Measurements from ENCODE around the gene KIF2C.

Gene KIF2C

DNA sequence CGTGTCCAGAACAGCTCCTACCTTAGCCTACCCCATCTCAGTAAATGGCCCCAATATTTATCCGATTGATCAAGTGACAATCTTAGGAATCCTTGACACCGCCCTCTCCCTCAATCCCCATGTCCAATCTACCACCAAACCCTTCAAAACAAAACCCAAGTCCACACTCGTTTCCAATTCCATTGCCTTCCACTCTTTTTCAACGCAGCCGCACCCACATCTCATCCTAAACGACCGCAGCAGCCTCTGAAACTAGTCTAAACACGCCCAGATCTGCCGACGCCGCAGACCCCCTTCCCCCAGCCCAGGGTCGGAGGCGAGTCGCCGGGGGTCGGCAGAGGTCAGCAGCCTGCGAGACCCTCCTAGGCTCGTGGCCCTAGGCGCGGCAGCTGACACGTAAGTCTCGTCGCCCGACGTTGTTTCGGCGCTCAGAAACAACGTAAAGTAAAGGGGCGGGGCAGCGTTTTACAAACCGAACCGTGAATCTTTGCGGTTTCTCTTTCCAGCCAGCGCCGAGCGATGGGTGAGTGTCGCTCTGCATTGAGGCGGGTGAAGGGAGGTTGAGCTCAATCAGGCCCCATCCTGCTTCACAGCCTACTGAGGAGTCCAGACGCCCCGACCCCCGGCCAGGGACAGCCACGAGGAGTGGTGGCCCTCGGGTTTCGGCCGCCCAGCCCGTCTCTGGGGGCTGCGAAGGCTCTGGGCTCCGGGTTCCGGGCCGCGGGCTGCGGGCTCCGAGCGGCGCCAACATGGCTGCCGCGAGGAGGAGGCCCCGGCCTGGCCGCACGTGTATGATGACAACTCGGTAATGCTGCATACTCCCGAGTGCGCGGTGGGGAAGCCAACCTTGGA lies 35.7 kb downstream of the KIF2C start, which contains the start of gene RPS8:
Gene RPS8 (plus strand): TSS at position 463 of the 852 bp plus-strand sequence. CDS start 57 bp downstream, at position 520.
- Histone ChIP-seq H3K4me3 (ENCODE audit: low read length in 2 of 2) (peak within 1 kb of the TSS; percentile 82 to 97), H3K9me3 (ENCODE audit: control insufficient read depth in 2 of 2, low read length in 2 of 2) (no peaks in the 10 kb centered on the region), H3K27me3 (ENCODE audit: control insufficient read depth in 2 of 2, insufficient read depth in 2 of 2, low read length in 2 of 2) (no peaks in the 10 kb centered on the region), H3K36me3 (ENCODE audit: control insufficient read depth in 2 of 2, insufficient read depth in 2 of 2, low read length in 2 of 2) (peaks cover 16 to 29% of the 10 kb centered on the region in 2 donors), H3K27ac (ENCODE audit: low read depth in 2 of 2, low read length in 2 of 2) (peak within 1 kb of the TSS; percentile 97), H3K9ac (ENCODE audit: low read depth in 1 of 2, low read length in 2 of 2) (peak within 1 kb of the TSS; percentile 83 to 98), H3K4me1 (ENCODE audit: control insufficient read depth in 2 of 2, insufficient read depth in 2 of 2, low read length in 2 of 2) (peaks cover 13 to 16% of the 10 kb centered on the region in 2 donors)

DNA sequence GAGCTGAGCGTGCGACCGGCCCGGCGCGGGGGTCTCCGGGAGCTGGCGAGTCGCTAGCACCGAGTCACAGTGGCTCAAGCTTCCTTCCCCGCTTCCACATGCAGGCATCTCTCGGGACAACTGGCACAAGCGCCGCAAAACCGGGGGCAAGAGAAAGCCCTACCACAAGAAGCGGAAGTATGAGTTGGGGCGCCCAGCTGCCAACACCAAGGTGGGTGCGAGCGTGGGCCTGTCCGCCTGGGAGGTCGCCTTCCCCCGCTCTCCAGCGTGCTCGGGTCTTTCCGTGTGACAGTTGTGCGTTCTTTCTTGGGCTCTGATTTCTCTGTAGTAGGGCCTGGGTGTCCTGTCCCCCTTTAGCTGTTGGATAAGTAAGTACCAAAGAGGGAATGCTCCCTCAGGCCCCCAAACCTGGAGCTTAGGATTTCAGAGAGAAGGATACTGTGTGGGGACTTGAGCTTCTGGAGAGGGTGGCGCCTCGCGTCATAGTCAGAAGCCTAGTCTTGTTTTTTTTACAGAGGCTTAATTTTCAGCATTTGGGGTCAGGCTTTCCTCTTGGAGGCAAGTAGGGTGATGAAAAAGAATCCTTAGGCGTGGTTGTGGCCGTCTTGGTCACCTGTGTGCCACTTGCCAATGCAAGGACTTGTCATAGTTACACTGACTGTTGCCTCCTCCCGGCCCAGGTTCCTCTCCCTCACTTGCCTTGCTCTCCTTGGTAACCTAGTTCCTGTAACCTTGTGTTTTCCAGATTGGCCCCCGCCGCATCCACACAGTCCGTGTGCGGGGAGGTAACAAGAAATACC lies 36.5 kb downstream of the KIF2C start:
- peaks cover 13 to 16% of the 10 kb centered on the region in 2 donors for H3K4me1 ChIP-seq (ENCODE audit: control insufficient read depth in 2 of 2, insufficient read depth in 2 of 2, low read length in 2 of 2)
- H3K36me3 ChIP-seq (ENCODE audit: control insufficient read depth in 2 of 2, insufficient read depth in 2 of 2, low read length in 2 of 2), result peaks cover 23 to 36% of the 10 kb centered on the region in 2 donors
- no peaks in the 10 kb centered on the region for H3K9me3 ChIP-seq (ENCODE audit: control insufficient read depth in 2 of 2, low read length in 2 of 2)
- H3K27ac ChIP-seq (ENCODE audit: low read depth in 2 of 2, low read length in 2 of 2), result peak overlapping the region; percentile 97
- H3K9ac ChIP-seq (ENCODE audit: low read depth in 1 of 2, low read length in 2 of 2), result peak overlapping the region; percentile 83 to 98
- peak overlapping the region; percentile 82 to 97 for H3K4me3 ChIP-seq (ENCODE audit: low read length in 2 of 2)
- no peaks in the 10 kb centered on the region for H3K27me3 ChIP-seq (ENCODE audit: control insufficient read depth in 2 of 2, insufficient read depth in 2 of 2, low read length in 2 of 2)

DNA sequence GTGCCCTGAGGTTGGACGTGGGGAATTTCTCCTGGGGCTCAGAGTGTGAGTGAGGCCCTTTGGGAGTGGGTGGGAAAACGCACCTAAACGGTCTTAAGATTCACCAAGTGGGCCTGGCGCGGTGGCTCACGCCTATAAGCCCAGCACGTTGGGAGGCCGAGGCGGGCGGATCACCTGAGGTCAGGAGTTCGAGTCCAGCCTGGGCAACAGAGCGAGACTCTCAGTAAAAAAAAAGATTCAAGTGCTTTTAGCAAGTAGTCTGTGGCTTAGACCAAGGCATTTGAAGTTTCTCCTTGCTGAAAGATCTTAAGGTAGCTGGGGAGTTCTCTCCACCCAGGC lies 37.1 kb downstream of the KIF2C start:
- Histone ChIP-seq H3K4me3 (ENCODE audit: low read length in 2 of 2) (peak overlapping the region; percentile 82 to 97), H3K4me1 (ENCODE audit: control insufficient read depth in 2 of 2, insufficient read depth in 2 of 2, low read length in 2 of 2) (peaks cover 13 to 16% of the 10 kb centered on the region in 2 donors), H3K27ac (ENCODE audit: low read depth in 2 of 2, low read length in 2 of 2) (peak overlapping the region; percentile 97), H3K36me3 (ENCODE audit: control insufficient read depth in 2 of 2, insufficient read depth in 2 of 2, low read length in 2 of 2) (peaks cover 27 to 39% of the 10 kb centered on the region in 2 donors), H3K9me3 (ENCODE audit: control insufficient read depth in 2 of 2, low read length in 2 of 2) (no peaks in the 10 kb centered on the region), H3K9ac (ENCODE audit: low read depth in 1 of 2, low read length in 2 of 2) (peak overlapping the region; percentile 83 to 98), H3K27me3 (ENCODE audit: control insufficient read depth in 2 of 2, insufficient read depth in 2 of 2, low read length in 2 of 2) (no peaks in the 10 kb centered on the region)

DNA sequence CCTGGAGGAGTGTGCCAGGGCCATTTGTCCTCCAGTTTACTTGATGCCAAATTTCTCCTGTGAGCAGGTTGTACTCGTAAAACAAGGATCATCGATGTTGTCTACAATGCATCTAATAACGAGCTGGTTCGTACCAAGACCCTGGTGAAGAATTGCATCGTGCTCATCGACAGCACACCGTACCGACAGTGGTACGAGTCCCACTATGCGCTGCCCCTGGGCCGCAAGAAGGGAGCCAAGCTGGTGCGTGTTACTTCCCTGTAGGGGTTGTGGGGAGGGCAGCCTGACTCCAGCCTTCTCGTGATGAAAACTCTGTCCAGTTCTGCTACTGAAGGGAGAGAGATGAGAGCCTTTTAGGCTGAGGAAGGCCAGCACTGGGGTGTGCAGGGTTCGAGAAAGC lies 37.9 kb downstream of the KIF2C start:
- Histone ChIP-seq H3K36me3 (ENCODE audit: control insufficient read depth in 2 of 2, insufficient read depth in 2 of 2, low read length in 2 of 2) (peaks cover 27 to 39% of the 10 kb centered on the region in 2 donors), H3K27me3 (ENCODE audit: control insufficient read depth in 2 of 2, insufficient read depth in 2 of 2, low read length in 2 of 2) (no peaks in the 10 kb centered on the region), H3K27ac (ENCODE audit: low read depth in 2 of 2, low read length in 2 of 2) (no peak overlapping the region), H3K4me3 (ENCODE audit: low read length in 2 of 2) (peak overlapping the region in 1 of 2 donors; percentile 82), H3K9ac (ENCODE audit: low read depth in 1 of 2, low read length in 2 of 2) (peak overlapping the region in 1 of 2 donors; percentile 34), H3K4me1 (ENCODE audit: control insufficient read depth in 2 of 2, insufficient read depth in 2 of 2, low read length in 2 of 2) (peaks cover 13 to 16% of the 10 kb centered on the region in 2 donors), H3K9me3 (ENCODE audit: control insufficient read depth in 2 of 2, low read length in 2 of 2) (no peaks in the 10 kb centered on the region)

DNA sequence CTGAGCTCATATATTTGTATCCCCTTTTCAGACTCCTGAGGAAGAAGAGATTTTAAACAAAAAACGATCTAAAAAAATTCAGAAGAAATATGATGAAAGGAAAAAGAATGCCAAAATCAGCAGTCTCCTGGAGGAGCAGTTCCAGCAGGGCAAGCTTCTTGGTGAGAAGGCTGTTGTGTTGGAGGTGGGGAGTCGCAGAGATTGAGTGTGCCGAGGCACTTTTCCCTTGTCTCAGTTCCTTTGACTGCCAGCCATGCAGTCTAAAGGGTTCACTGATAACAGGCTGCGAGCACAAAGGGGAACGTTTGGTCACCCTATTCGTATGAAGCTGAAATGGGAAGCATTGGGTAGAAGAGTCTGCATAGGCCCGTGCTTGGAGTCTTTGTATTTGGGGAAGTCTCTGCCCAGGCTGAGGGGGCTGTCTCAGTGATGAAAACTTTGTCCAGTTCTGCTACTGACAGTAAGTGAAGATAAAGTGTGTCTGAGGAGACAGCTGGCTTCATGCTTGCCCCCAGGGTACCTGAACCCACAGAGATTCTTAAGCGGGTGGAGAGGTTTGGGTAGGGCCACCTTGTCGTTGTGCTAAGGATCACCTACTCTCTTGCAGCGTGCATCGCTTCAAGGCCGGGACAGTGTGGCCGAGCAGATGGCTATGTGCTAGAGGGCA lies 38.5 kb downstream of the KIF2C start:
- H3K4me1 ChIP-seq (ENCODE audit: control insufficient read depth in 2 of 2, insufficient read depth in 2 of 2, low read length in 2 of 2), result peaks cover 13 to 16% of the 10 kb centered on the region in 2 donors
- no peak overlapping the region for H3K9ac ChIP-seq (ENCODE audit: low read depth in 1 of 2, low read length in 2 of 2)
- H3K4me3 ChIP-seq (ENCODE audit: low read length in 2 of 2), result no peak overlapping the region
- H3K27ac ChIP-seq (ENCODE audit: low read depth in 2 of 2, low read length in 2 of 2), result no peak overlapping the region
- peaks cover 27 to 39% of the 10 kb centered on the region in 2 donors for H3K36me3 ChIP-seq (ENCODE audit: control insufficient read depth in 2 of 2, insufficient read depth in 2 of 2, low read length in 2 of 2)
- no peaks in the 10 kb centered on the region for H3K9me3 ChIP-seq (ENCODE audit: control insufficient read depth in 2 of 2, low read length in 2 of 2)
- H3K27me3 ChIP-seq (ENCODE audit: control insufficient read depth in 2 of 2, insufficient read depth in 2 of 2, low read length in 2 of 2), result no peaks in the 10 kb centered on the region

DNA sequence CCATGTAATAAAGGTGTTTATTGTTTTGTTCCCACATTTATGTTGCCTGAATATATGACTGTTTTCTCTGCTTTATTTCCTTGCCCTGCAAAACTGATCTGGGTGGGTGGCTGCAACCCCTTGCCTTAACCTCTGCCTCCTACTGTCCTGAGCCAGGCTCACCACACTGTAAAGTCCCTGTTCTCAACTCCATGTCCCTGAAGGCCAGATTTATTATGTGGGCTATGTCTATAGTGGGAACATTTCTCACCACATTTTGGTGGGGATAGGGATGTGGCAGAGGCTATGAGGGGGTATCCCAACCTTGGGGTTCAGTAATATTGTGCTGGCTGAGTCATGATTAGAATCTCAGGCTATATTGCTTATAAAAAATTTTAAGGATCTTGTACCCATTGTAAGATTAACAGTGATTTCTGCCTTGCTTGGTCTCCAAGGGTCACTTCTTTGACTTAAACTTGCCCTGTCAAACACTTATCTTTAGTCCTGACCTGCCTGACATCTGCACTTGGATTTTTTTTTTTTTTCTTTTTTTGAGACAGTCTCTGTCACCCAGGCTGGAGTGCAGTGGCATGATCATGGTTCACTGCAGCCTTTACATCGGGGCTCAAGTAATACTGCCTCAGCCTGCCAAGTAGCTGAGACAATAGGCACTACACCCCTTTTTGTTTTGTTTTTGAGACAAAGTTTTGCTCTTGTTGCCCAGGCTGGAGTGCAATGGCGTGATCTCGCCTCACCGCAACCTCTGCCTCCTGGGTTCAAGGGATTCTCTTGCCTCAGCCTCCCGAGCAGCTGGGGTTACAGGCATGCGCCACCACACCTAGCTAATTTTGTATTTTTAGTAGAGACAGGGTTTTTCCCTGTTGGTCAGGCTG lies 39.3 kb downstream of the KIF2C start:
- no peak overlapping the region for H3K27ac ChIP-seq (ENCODE audit: low read depth in 2 of 2, low read length in 2 of 2)
- no peak overlapping the region for H3K9ac ChIP-seq (ENCODE audit: low read depth in 1 of 2, low read length in 2 of 2)
- H3K4me1 ChIP-seq (ENCODE audit: control insufficient read depth in 2 of 2, insufficient read depth in 2 of 2, low read length in 2 of 2), result peaks cover 16 to 17% of the 10 kb centered on the region in 2 donors
- H3K9me3 ChIP-seq (ENCODE audit: control insufficient read depth in 2 of 2, low read length in 2 of 2), result no peaks in the 10 kb centered on the region
- H3K36me3 ChIP-seq (ENCODE audit: control insufficient read depth in 2 of 2, insufficient read depth in 2 of 2, low read length in 2 of 2), result peaks cover 27 to 39% of the 10 kb centered on the region in 2 donors
- H3K4me3 ChIP-seq (ENCODE audit: low read length in 2 of 2), result no peak overlapping the region
- no peaks in the 10 kb centered on the region for H3K27me3 ChIP-seq (ENCODE audit: control insufficient read depth in 2 of 2, insufficient read depth in 2 of 2, low read length in 2 of 2)

DNA sequence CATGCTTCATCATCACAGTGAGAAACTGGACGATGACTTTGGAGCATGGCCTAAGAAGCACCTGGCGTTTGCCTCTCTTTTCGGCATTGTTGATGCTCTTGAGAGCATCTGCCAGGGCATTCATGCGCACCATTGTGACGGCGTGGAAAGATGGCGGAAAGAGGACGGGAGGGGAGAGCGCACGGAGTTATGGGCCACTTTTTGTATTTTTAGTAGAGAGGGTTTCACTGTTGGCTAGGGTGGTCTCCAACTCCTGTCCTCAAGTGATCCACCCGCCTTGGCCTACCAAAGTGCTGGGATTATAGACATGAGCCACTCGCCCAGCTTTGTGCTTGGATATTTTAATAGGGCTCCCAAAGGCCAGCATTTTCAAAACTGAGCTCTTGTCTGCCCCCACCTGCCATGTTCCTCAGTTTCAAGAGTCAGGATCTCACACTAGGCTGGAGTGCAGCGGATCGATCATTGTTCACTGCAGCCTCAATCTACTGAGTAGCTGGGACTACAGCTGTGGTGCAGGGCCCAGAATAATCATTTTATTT lies 41.0 kb downstream of the KIF2C start:
- Histone ChIP-seq H3K4me3 (ENCODE audit: low read length in 2 of 2) (no peak overlapping the region), H3K27me3 (ENCODE audit: control insufficient read depth in 2 of 2, insufficient read depth in 2 of 2, low read length in 2 of 2) (no peaks in the 10 kb centered on the region), H3K4me1 (ENCODE audit: control insufficient read depth in 2 of 2, insufficient read depth in 2 of 2, low read length in 2 of 2) (peaks cover 17 to 26% of the 10 kb centered on the region in 2 donors), H3K9me3 (ENCODE audit: control insufficient read depth in 2 of 2, low read length in 2 of 2) (no peaks in the 10 kb centered on the region), H3K27ac (ENCODE audit: low read depth in 2 of 2, low read length in 2 of 2) (no peak overlapping the region), H3K9ac (ENCODE audit: low read depth in 1 of 2, low read length in 2 of 2) (no peak overlapping the region), H3K36me3 (ENCODE audit: control insufficient read depth in 2 of 2, insufficient read depth in 2 of 2, low read length in 2 of 2) (peaks cover 27 to 39% of the 10 kb centered on the region in 2 donors)

DNA sequence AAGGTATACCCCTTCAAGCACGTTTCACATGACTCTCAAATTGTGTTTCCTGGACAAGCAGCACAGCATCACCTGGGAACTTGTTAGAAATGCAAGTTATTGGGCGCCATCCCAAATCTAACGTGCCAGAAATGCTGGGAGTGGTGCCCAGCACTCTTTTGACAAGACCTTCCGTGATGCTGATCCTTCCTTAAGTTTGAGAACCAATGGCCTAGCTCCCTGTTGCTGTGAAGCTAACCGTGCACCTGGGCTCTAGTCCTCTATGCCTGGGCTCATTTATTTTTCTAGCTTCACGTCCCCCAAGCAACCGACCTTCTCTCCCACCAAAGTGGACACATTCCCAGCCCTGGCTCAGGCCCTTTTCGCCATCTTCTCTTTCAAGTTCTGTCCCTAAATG lies 44.1 kb downstream of the KIF2C start:
- no peaks in the 10 kb centered on the region for H3K27me3 ChIP-seq (ENCODE audit: control insufficient read depth in 2 of 2, insufficient read depth in 2 of 2, low read length in 2 of 2)
- H3K9me3 ChIP-seq (ENCODE audit: control insufficient read depth in 2 of 2, low read length in 2 of 2), result no peaks in the 10 kb centered on the region
- peaks cover 18 to 21% of the 10 kb centered on the region in 2 donors for H3K4me1 ChIP-seq (ENCODE audit: control insufficient read depth in 2 of 2, insufficient read depth in 2 of 2, low read length in 2 of 2)
- H3K9ac ChIP-seq (ENCODE audit: low read depth in 1 of 2, low read length in 2 of 2), result peak overlapping the region; percentile 57 to 72
- H3K36me3 ChIP-seq (ENCODE audit: control insufficient read depth in 2 of 2, insufficient read depth in 2 of 2, low read length in 2 of 2), result peaks cover 12 to 19% of the 10 kb centered on the region in 2 donors
- H3K4me3 ChIP-seq (ENCODE audit: low read length in 2 of 2), result peak overlapping the region; percentile 44 to 54
- H3K27ac ChIP-seq (ENCODE audit: low read depth in 2 of 2, low read length in 2 of 2), result no peak overlapping the region

All from mucosa of rectum (tissue), 2 donors.